Hepatocyte (in vitro differentiated cells): ENCODE results near the gene COL5A1.

Experiments
- CTCF ChIP-seq: fragments of 200-600 bp; sonication (generic); IDR thresholded peaks from 2 replicates; pipeline ENCODE4 v1.5.1; 2016; ENCODE audit warnings: antibody characterized with exemption, mild to moderate bottlenecking; ENCODE audit not compliant: poor library complexity
- EZH2phosphoT487 ChIP-seq: fragments of 200-600 bp; sonication (generic); IDR thresholded peaks from one replicate; pipeline ENCODE4 v1.6.1; 2018; ENCODE audit warnings: antibody characterized with exemption, mild to moderate bottlenecking, low read depth, moderate library complexity; ENCODE audit not compliant: unreplicated experiment, severe bottlenecking

- no peak for TF ChIP-seq CTCF
- TF ChIP-seq EZH2phosphoT487 = no peak
Measured at GRCh38 chr9:134595014-134595413, 46.6 kb upstream of the COL5A1 start.
